Glutamatergic neuron (in vitro differentiated cells): ENCODE data around the gene ATP5PD. TPM values are rescaled to one million over a fixed set of nuclear protein-coding genes. Genes with fewer than 3 reads are reported as not detected.

Source experiments
- DNase-seq: peaks from one replicate; pipeline ENCODE4 v3.0.0; 2022
- H3K27ac Mint-ChIP-seq: one replicate; pipeline ENCODE4 v1.8.0; 2020; ENCODE audit warnings: mild to moderate bottlenecking, mixed read lengths, inconsistent platforms; ENCODE audit not compliant: unreplicated experiment
- H3K27me3 Mint-ChIP-seq: one replicate; pipeline ENCODE4 v1.8.0; 2020; ENCODE audit warnings: mild to moderate bottlenecking, moderate library complexity, mixed read lengths, inconsistent platforms; ENCODE audit not compliant: unreplicated experiment
- H3K36me3 Mint-ChIP-seq: one replicate; pipeline ENCODE4 v1.8.0; 2020; ENCODE audit warnings: mild to moderate bottlenecking, mixed read lengths, inconsistent platforms; ENCODE audit not compliant: unreplicated experiment
- H3K4me1 Mint-ChIP-seq: one replicate; pipeline ENCODE4 v1.8.0; 2020; ENCODE audit warnings: mild to moderate bottlenecking, low read depth, mixed read lengths, inconsistent platforms; ENCODE audit not compliant: unreplicated experiment
- H3K4me3 Mint-ChIP-seq: one replicate; pipeline ENCODE4 v1.8.0; 2020; ENCODE audit warnings: mild to moderate bottlenecking, mixed read lengths, inconsistent platforms; ENCODE audit not compliant: unreplicated experiment
- H3K9me3 Mint-ChIP-seq: one replicate; pipeline ENCODE4 v1.8.0; 2020; ENCODE audit warnings: mild to moderate bottlenecking, moderate library complexity, mixed read lengths, inconsistent platforms; ENCODE audit not compliant: unreplicated experiment
- total RNA-seq: library from RNA; stranded (reverse); fragmentation: NEBNext Ultra II Directional; extraction: Animal tissue kit (Norgen Biotek cat#: 25700); gene quantifications from one replicate; pipeline ENCODE4 v1.2.1, GENCODE V29; 2021; ENCODE audit not compliant: unreplicated experiment
- TF ChIP-seq, protein P1 (sequence below): fragments of 200-600 bp; sonication (generic); IDR thresholded peaks from one replicate; pipeline ENCODE4 v1.5.0; 2021; ENCODE audit not compliant: partially characterized antibody, unreplicated experiment

The ATP5PD gene
- total RNA-seq, 1 donor from 2014 or later = 139 TPM

- Mint-ChIP-seq H3K36me3 (peaks cover 4% of the 10 kb centered on the region), H3K9me3 (peaks cover 8% of the 10 kb centered on the region), H3K4me3 (no peak overlapping the region), H3K4me1 (no peaks in the 10 kb centered on the region), H3K27me3 (peaks cover 1% of the 10 kb centered on the region), H3K27ac (no peak overlapping the region)
- DNase-seq = no peak
- TF ChIP-seq, protein P1, sequence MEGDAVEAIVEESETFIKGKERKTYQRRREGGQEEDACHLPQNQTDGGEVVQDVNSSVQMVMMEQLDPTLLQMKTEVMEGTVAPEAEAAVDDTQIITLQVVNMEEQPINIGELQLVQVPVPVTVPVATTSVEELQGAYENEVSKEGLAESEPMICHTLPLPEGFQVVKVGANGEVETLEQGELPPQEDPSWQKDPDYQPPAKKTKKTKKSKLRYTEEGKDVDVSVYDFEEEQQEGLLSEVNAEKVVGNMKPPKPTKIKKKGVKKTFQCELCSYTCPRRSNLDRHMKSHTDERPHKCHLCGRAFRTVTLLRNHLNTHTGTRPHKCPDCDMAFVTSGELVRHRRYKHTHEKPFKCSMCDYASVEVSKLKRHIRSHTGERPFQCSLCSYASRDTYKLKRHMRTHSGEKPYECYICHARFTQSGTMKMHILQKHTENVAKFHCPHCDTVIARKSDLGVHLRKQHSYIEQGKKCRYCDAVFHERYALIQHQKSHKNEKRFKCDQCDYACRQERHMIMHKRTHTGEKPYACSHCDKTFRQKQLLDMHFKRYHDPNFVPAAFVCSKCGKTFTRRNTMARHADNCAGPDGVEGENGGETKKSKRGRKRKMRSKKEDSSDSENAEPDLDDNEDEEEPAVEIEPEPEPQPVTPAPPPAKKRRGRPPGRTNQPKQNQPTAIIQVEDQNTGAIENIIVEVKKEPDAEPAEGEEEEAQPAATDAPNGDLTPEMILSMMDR = no peak
Measured at GRCh38 chr17:75004371-75004770, 42.4 kb downstream of the ATP5PD start.

GRCh38 chr17:75003957-75004355 lies 42.8 kb downstream of the ATP5PD start:
- no peaks in the 10 kb centered on the region for H3K4me1 Mint-ChIP-seq
- TF ChIP-seq, protein P1 = no peak
- peaks cover 8% of the 10 kb centered on the region for H3K9me3 Mint-ChIP-seq
- H3K27ac Mint-ChIP-seq = no peak overlapping the region
- peaks cover 1% of the 10 kb centered on the region for H3K27me3 Mint-ChIP-seq
- no peak overlapping the region for H3K4me3 Mint-ChIP-seq
- DNase-seq = no peak
- peaks cover 4% of the 10 kb centered on the region for H3K36me3 Mint-ChIP-seq

GRCh38 chr17:75003070-75003956 lies 43.5 kb downstream of the ATP5PD start:
- H3K9me3 Mint-ChIP-seq = peaks cover 8% of the 10 kb centered on the region

DNA sequence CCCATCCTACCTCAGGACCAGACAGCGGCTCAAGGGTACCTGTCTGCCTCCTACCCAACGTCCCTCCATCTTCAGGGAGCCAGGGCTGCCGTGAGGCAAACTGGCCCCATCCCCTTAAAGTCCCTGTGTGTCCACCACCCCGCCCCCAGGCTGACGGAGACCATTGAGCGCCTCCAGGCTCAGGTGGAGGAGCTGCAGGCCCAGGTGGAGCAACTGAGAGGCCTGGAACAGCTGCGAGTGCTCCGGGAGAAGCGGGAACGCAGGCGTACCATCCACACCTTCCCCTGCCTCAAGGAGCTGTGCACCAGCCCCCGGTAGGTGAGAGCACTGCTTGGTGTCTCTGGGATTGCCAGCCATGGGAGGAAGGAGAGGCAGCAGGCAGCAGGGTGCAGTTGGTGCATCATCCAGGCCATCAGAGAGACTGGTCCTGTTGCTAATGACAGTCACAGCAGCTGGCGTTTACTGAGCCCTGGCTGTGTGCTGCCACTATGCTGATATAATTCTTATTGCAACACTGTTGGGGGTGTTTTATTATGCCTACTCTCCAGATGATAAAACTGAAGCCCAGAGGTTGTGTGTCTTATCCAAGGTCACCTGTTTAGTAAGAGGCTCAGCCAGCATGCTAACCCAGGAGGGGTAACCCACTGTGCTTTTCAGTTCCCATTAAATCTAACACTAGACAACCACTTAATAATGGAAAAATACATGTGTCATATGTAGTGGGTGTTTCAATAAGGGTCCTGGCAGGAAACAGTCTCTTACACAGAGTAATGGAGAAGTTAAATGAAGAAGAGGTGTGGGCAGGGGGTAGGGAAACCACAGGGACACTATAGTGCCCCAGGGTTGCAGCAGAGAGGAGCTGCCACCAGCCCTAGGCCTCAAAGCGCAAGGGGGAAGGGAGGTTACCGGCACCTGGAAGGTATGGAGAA lies 44.6 kb downstream of the ATP5PD start:
- no peak overlapping the region for H3K27ac Mint-ChIP-seq
- H3K4me1 Mint-ChIP-seq = no peaks in the 10 kb centered on the region
- no peak overlapping the region for H3K4me3 Mint-ChIP-seq
- H3K9me3 Mint-ChIP-seq = peaks cover 9% of the 10 kb centered on the region
- H3K36me3 Mint-ChIP-seq = peaks cover 4% of the 10 kb centered on the region
- DNase-seq = no peak
- TF ChIP-seq, protein P1 = no peak
- peaks cover 2% of the 10 kb centered on the region for H3K27me3 Mint-ChIP-seq

More at GRCh38 chr17:75003070-75003956, 43.5 kb downstream of the ATP5PD start:
- Mint-ChIP-seq H3K36me3 (peaks cover 4% of the 10 kb centered on the region), H3K27me3 (peaks cover 3% of the 10 kb centered on the region), H3K27ac (no peak overlapping the region), H3K4me3 (no peak overlapping the region), H3K4me1 (no peaks in the 10 kb centered on the region)
- TF ChIP-seq, protein P1 = no peak
- DNase-seq = no peak
